Cardiac muscle cell (in vitro differentiated cells and primary cell): ENCODE data around the gene CCDC27. TPM values are rescaled to one million over a fixed set of nuclear protein-coding genes. Genes with fewer than 3 reads are reported as not detected.
"Not testable (repeated sequence)": the region's sequence is repeated elsewhere in the genome, so short reads cannot be mapped to it uniquely, and the experiment has no call there.

Experiments
- DNase-seq, 2 donors: peaks; one replicate each; pipeline versions ENCODE4 v3.0.0 to v3.0.0-alpha.2; 2010 to 2017; ENCODE audit warnings: low read depth in 1 of 2, low spot score in 1 of 2
- H3K27ac ChIP-seq: fragments of 200-600 bp; sonication (generic); 2 replicates; pipeline ENCODE4 v1.5.1; 2016
- H3K27me3 ChIP-seq: fragments of 200-600 bp; sonication (generic); 2 replicates; pipeline ENCODE4 v1.6.0; 2016; ENCODE audit warnings: control low read depth
- H3K36me3 ChIP-seq: fragments of 200-600 bp; sonication (generic); 2 replicates; pipeline ENCODE4 v1.5.1; 2016; ENCODE audit warnings: control low read depth
- H3K4me1 ChIP-seq: fragments of 200-600 bp; sonication (generic); 2 replicates; pipeline ENCODE4 v1.8.1; 2017; ENCODE audit warnings: low read depth, mild to moderate bottlenecking, mixed run types
- H3K4me3 ChIP-seq: fragments of 200-600 bp; sonication (generic); 2 replicates; pipeline ENCODE4 v1.5.1; 2016; ENCODE audit warnings: mild to moderate bottlenecking
- H3K9me3 ChIP-seq: fragments of 200-600 bp; sonication (generic); 2 replicates; pipeline ENCODE4 v1.5.1; 2017; ENCODE audit warnings: low read depth, mild to moderate bottlenecking, control low read depth
- CTCF ChIP-seq: IDR thresholded peaks from 2 replicates; pipeline ENCODE4 v1.5.1; 2012; ENCODE audit warnings: low read depth, mild to moderate bottlenecking, low read length
- polyA plus RNA-seq: library from polyadenylated mRNA; unstranded; fragments of >200 nt; fragmentation: Nextera tagmentation; extraction: Ambion mirVana; gene quantifications from 2 replicates; pipeline ENCODE4 v1.2.1, GENCODE V29; 2016
- total RNA-seq: library from RNA; depleted of rRNA; stranded (reverse); fragments of >200 nt; gene quantifications from 2 replicates; pipeline ENCODE4 v1.2.3, GENCODE V29; 2016

CCDC27 gene
- total and polyA plus RNA-seq, 2 experiments from 2014 or later = 0.09 to 0.71 TPM

GRCh38 chr1:3805038-3805437 is 52.8 kb downstream of the CCDC27 start:
- Histone ChIP-seq H3K27me3 (peaks cover 7% of the 10 kb centered on the region), H3K4me1 (no peaks in the 10 kb centered on the region), H3K27ac (no peak overlapping the region), H3K9me3 (no peaks in the 10 kb centered on the region), H3K36me3 (no peaks in the 10 kb centered on the region), H3K4me3 (no peak overlapping the region)
- no peak for DNase-seq
- TF ChIP-seq CTCF = no peak

GRCh38 chr1:3807769-3808168 is 55.5 kb downstream of the CCDC27 start:
- Histone ChIP-seq H3K4me3 (no peak overlapping the region), H3K27ac (no peak overlapping the region), H3K4me1 (no peaks in the 10 kb centered on the region), H3K27me3 (no peaks in the 10 kb centered on the region), H3K36me3 (no peaks in the 10 kb centered on the region), H3K9me3 (no peaks in the 10 kb centered on the region)
- DNase-seq = no peak
- no peak for TF ChIP-seq CTCF

GRCh38 chr1:3809680-3810079 is 57.4 kb downstream of the CCDC27 start:
- TF ChIP-seq CTCF = no peak
- H3K36me3 ChIP-seq = peaks cover 6% of the 10 kb centered on the region
- no peaks in the 10 kb centered on the region for H3K4me1 ChIP-seq
- H3K27me3 ChIP-seq = no peaks in the 10 kb centered on the region
- no peak overlapping the region for H3K27ac ChIP-seq
- no peaks in the 10 kb centered on the region for H3K9me3 ChIP-seq
- H3K4me3 ChIP-seq = no peak overlapping the region
- no peak for DNase-seq

GRCh38 chr1:3810149-3810761 is 58.0 kb downstream of the CCDC27 start:
- not testable (repeated sequence) for H3K4me3 ChIP-seq, DNase-seq, H3K36me3 ChIP-seq, H3K27ac ChIP-seq, H3K27me3 ChIP-seq, H3K9me3 ChIP-seq, H3K4me1 ChIP-seq

- H3K27ac ChIP-seq = no peak overlapping the region
- H3K27me3 ChIP-seq = no peaks in the 10 kb centered on the region
- H3K4me1 ChIP-seq = no peaks in the 10 kb centered on the region
- TF ChIP-seq CTCF = no peak
- DNase-seq = no peak
- H3K9me3 ChIP-seq = no peaks in the 10 kb centered on the region
- H3K4me3 ChIP-seq = no peak overlapping the region
- peaks cover 7% of the 10 kb centered on the region for H3K36me3 ChIP-seq
These were observed 59.3 kb downstream of the CCDC27 start for GRCh38 chr1:3811595-3811911.

- no peak overlapping the region for H3K27ac ChIP-seq
- DNase-seq = no peak
These were observed 61.8 kb downstream of the CCDC27 start for GRCh38 chr1:3814065-3814464.

More at GRCh38 chr1:3814065-3814464, 61.8 kb downstream of the CCDC27 start:
- H3K4me1 ChIP-seq = no peaks in the 10 kb centered on the region
- TF ChIP-seq CTCF = no peak
- no peak overlapping the region for H3K4me3 ChIP-seq
- H3K27me3 ChIP-seq = no peaks in the 10 kb centered on the region
- no peaks in the 10 kb centered on the region for H3K9me3 ChIP-seq
- H3K36me3 ChIP-seq = peaks cover 7% of the 10 kb centered on the region
